CD14-positive monocyte (primary cell): ENCODE measurements around the gene CRNN. TPM values are rescaled to one million over a fixed set of nuclear protein-coding genes. Genes with fewer than 3 reads are reported as not detected.

ENCODE experiments used
- DNase-seq, 3 donors: peaks; one replicate each; pipeline ENCODE4 v3.0.0-alpha.2; 2011 to 2022
- H2AFZ ChIP-seq: 2 replicates; pipeline ENCODE4 v1.6.0; 2012; ENCODE audit warnings: mild to moderate bottlenecking, low read depth, low read length, inconsistent platforms; ENCODE audit not compliant: insufficient read depth, poor library complexity, severe bottlenecking
- H3K27ac ChIP-seq, 2 donors: 1 replicate in 1 of 2; 2 replicates in 1 of 2; pipeline ENCODE4 v1.5.1; 2012 to 2013; ENCODE audit warnings: low read length in 2 of 2, control low read depth in 1 of 2, inconsistent platforms in 1 of 2, low read depth in 1 of 2, mild to moderate bottlenecking in 1 of 2
- H3K27me3 ChIP-seq, 2 donors: one replicate each; pipeline versions ENCODE4 v1.6.0 to v1.6.1; 2011 to 2013; ENCODE audit warnings: low read length in 2 of 2; ENCODE audit not compliant: control insufficient read depth in 2 of 2, insufficient read depth in 2 of 2
- H3K36me3 ChIP-seq, 2 donors: replicated peaks in 1 of 2; 1 replicate in 1 of 2; 2 replicates in 1 of 2; pipeline versions ENCODE4 v1.5.1 to v1.6.1; 2012 to 2013; ENCODE audit warnings: low read length in 2 of 2, control low read depth in 1 of 2, inconsistent platforms in 1 of 2, mild to moderate bottlenecking in 1 of 2; ENCODE audit not compliant: insufficient read depth in 2 of 2, control insufficient read depth in 1 of 2
- H3K4me1 ChIP-seq, 2 donors: 1 replicate in 1 of 2; 2 replicates in 1 of 2; pipeline versions ENCODE4 v1.5.1 to v1.6.1; 2012 to 2013; ENCODE audit warnings: low read length in 2 of 2, control low read depth in 1 of 2, inconsistent platforms in 1 of 2, mild to moderate bottlenecking in 1 of 2, moderate library complexity in 1 of 2; ENCODE audit not compliant: insufficient read depth in 2 of 2, control insufficient read depth in 1 of 2
- H3K4me2 ChIP-seq: replicated peaks from 2 replicates; pipeline ENCODE3; 2012; ENCODE audit warnings: low read length, moderate library complexity, mild to moderate bottlenecking; ENCODE audit not compliant: poor library complexity, severe bottlenecking; ENCODE audit errors: extremely low read depth
- H3K4me3 ChIP-seq, 3 experiments: fragments of 200-600 bp in 1 of 3; sonication (generic) in 1 of 3; replicated peaks in 1 of 3; 1 replicate in 2 of 3; 2 replicates in 1 of 3; pipeline ENCODE4 v1.5.1; 2011 to 2013; ENCODE audit warnings: low read length in 3 of 3, mild to moderate bottlenecking in 3 of 3, control low read depth in 2 of 3, low read depth in 2 of 3, inconsistent platforms in 1 of 3, moderate library complexity in 1 of 3
- H3K79me2 ChIP-seq: 2 replicates; pipeline ENCODE4 v1.6.0; 2012; ENCODE audit warnings: mild to moderate bottlenecking, control low read depth, inconsistent platforms, low read length, moderate library complexity; ENCODE audit not compliant: insufficient read depth
- H3K9ac ChIP-seq: 2 replicates; pipeline ENCODE4 v1.6.0; 2017; ENCODE audit warnings: low read length, mild to moderate bottlenecking; ENCODE audit not compliant: insufficient read depth, poor library complexity, severe bottlenecking
- H3K9me3 ChIP-seq, 2 donors: replicated peaks in 1 of 2; 1 replicate in 1 of 2; 2 replicates in 1 of 2; pipeline versions ENCODE4 v1.5.1 to v1.6.1; 2012 to 2013; ENCODE audit warnings: low read length in 2 of 2, control low read depth in 1 of 2; ENCODE audit not compliant: control insufficient read depth in 1 of 2, insufficient read depth in 1 of 2
- H4K20me1 ChIP-seq: 2 replicates; pipeline ENCODE4 v1.6.0; 2012; ENCODE audit warnings: mild to moderate bottlenecking, low read length, control low read depth, moderate library complexity; ENCODE audit not compliant: insufficient read depth
- H3K27ac Mint-ChIP-seq, 7 donors: one replicate each; pipeline ENCODE4 v1.8.0; 2020; ENCODE audit warnings: mild to moderate bottlenecking in 7 of 7, mixed read lengths in 7 of 7, moderate library complexity in 6 of 7, inconsistent platforms in 2 of 7
- H3K27me3 Mint-ChIP-seq, 3 donors: one replicate each; pipeline ENCODE4 v1.8.0; 2021 to 2022; ENCODE audit warnings: low read depth in 3 of 3, mild to moderate bottlenecking in 3 of 3, mixed read lengths in 3 of 3, moderate library complexity in 3 of 3, inconsistent platforms in 1 of 3
- H3K36me3 Mint-ChIP-seq, 2 donors: one replicate each; pipeline ENCODE4 v1.8.0; 2020; ENCODE audit warnings: mixed read lengths in 2 of 2, inconsistent platforms in 1 of 2, mild to moderate bottlenecking in 1 of 2
- H3K4me1 Mint-ChIP-seq: one replicate; pipeline ENCODE4 v1.8.0; 2020; ENCODE audit warnings: mild to moderate bottlenecking, mixed read lengths
- H3K4me3 Mint-ChIP-seq, 2 donors: one replicate each; pipeline ENCODE4 v1.8.0; 2020; ENCODE audit warnings: mild to moderate bottlenecking in 2 of 2, mixed read lengths in 2 of 2, moderate library complexity in 1 of 2
- H3K9me3 Mint-ChIP-seq, 7 donors: one replicate each; pipeline ENCODE4 v1.8.0; 2020 to 2022; ENCODE audit warnings: mixed read lengths in 7 of 7, mild to moderate bottlenecking in 6 of 7, moderate library complexity in 6 of 7, inconsistent platforms in 2 of 7
- WGBS: methylation state at CpG from one replicate; pipeline ENCODE4 v1.1.5; 2013; ENCODE audit warnings: missing lambda C conversion rate; ENCODE audit not compliant: insufficient coverage; 5-methylcytosine and 5-hydroxymethylcytosine counted together
- intact Hi-C, 2 donors: fragments of 100-400 bp; cut with micrococcal nuclease; formaldehyde crosslinking; loops; one replicate each; pipeline versions ENCODE4 v1.15.0 to v1.15.1; 2023
- polyA plus RNA-seq, 3 donors: library from polyadenylated mRNA; depleted of rRNA in 1 of 3; unstranded in 2 of 3; stranded (reverse) in 1 of 3; fragments of 300-500 nt in 2 of 3; fragments of >200 nt in 1 of 3; fragmentation: Illumina TruSeq in 2 of 3; gene quantifications; 1 replicate in 2 of 3; 2 replicates in 1 of 3; pipeline ENCODE4 v1.2.3, GENCODE V29; 2012 to 2021
- TF ChIP-seq, protein P1 (sequence below): fragments of 200-600 bp; IDR thresholded peaks from one replicate; pipeline ENCODE4 v1.8.0; 2022; ENCODE audit warnings: antibody characterized with exemption, mild to moderate bottlenecking

The CRNN gene
- polyA plus RNA-seq, 3 donors: not detected

DNA sequence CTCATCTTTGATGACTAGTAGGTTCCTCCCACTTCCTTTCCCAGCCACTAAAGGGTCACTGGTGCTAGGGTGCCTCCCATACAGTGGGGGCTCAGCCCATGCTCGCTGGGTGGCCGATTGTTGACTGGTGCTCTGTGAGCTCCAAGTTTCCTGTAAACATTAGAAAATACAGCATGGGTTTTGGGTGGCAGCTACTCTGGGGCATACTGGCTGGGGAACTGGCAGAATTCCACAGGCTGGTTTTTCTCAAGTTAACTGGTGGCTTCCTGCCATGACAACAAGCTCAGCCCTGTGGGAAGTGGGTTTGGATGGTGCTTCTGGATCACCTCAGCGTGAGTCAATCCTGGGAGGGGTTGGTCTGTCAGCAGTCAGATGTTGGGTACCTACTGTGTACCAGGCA lies 28.7 kb upstream of the CRNN start:
- 17% methylated on average over 2 of the region's 3 CpGs for WGBS
- Histone ChIP-seq H3K9ac (no peak overlapping the region), H3K27ac (no peak overlapping the region), H3K36me3 (no peaks in the 10 kb centered on the region), H2AFZ (no peak overlapping the region), H3K27me3 (peaks cover 0 to 3% of the 10 kb centered on the region in 2 donors), H3K4me2 (no peak overlapping the region), H3K4me3 (no peak overlapping the region), H4K20me1 (no peaks in the 10 kb centered on the region), H3K79me2 (no peaks in the 10 kb centered on the region), H3K4me1 (peaks cover 0 to 3% of the 10 kb centered on the region in 2 donors), H3K9me3 (no peaks in the 10 kb centered on the region)
- no peaks in the 10 kb centered on the region for H3K9me3 Mint-ChIP-seq
- TF ChIP-seq, protein P1, sequence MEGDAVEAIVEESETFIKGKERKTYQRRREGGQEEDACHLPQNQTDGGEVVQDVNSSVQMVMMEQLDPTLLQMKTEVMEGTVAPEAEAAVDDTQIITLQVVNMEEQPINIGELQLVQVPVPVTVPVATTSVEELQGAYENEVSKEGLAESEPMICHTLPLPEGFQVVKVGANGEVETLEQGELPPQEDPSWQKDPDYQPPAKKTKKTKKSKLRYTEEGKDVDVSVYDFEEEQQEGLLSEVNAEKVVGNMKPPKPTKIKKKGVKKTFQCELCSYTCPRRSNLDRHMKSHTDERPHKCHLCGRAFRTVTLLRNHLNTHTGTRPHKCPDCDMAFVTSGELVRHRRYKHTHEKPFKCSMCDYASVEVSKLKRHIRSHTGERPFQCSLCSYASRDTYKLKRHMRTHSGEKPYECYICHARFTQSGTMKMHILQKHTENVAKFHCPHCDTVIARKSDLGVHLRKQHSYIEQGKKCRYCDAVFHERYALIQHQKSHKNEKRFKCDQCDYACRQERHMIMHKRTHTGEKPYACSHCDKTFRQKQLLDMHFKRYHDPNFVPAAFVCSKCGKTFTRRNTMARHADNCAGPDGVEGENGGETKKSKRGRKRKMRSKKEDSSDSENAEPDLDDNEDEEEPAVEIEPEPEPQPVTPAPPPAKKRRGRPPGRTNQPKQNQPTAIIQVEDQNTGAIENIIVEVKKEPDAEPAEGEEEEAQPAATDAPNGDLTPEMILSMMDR: no peak
- H3K4me1 Mint-ChIP-seq: peaks cover 2% of the 10 kb centered on the region
- H3K27me3 Mint-ChIP-seq: peaks cover 3 to 9% (median 8%) of the 10 kb centered on the region in 3 donors
- H3K4me3 Mint-ChIP-seq: no peak overlapping the region
- H3K36me3 Mint-ChIP-seq: no peaks in the 10 kb centered on the region
- DNase-seq: no peak
- intact Hi-C loops: loop anchor here in 1 of 2 donors (5.0 kb wide), 1 partner anchor 250 kb away; no protein-coding TSS in a partner anchor
- no peak overlapping the region for H3K27ac Mint-ChIP-seq

DNA sequence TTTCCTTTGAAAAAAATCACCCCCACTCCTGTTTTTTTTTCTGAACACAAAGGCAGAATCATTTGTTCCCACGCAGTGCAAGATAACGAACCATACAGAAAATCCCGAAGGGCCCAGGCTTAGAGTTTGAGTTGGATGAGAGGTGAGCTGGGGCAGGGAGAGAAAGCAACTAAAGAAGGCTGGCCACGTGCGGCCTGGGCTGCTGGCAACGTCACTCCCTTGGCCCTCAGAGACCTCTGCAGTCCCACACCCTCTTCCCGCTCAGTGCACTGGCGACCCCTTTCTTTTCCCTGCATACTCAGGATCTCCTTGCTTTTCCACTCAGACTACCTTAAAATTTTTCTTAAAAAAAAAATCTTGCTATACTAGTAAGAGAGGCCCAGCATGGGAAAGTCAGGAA lies 28.2 kb upstream of the CRNN start:
- no CpG with 5 or more reads among the region's 8 CpGs for WGBS

More for the DNA sequence above, 28.2 kb upstream of the CRNN start:
- Histone ChIP-seq H3K4me1 (peaks cover 0 to 3% of the 10 kb centered on the region in 2 donors), H3K4me2 (no peak overlapping the region), H3K9ac (no peak overlapping the region), H3K4me3 (no peak overlapping the region), H3K27me3 (peaks cover 0 to 2% of the 10 kb centered on the region in 2 donors), H3K9me3 (no peaks in the 10 kb centered on the region), H3K36me3 (no peaks in the 10 kb centered on the region), H3K27ac (no peak overlapping the region), H2AFZ (no peak overlapping the region), H4K20me1 (no peaks in the 10 kb centered on the region), H3K79me2 (no peaks in the 10 kb centered on the region)
- H3K4me3 Mint-ChIP-seq: no peak overlapping the region
- H3K9me3 Mint-ChIP-seq: no peaks in the 10 kb centered on the region
- H3K36me3 Mint-ChIP-seq: no peaks in the 10 kb centered on the region
- no peak overlapping the region for H3K27ac Mint-ChIP-seq
- peaks cover 5 to 13% (median 9%) of the 10 kb centered on the region in 3 donors for H3K27me3 Mint-ChIP-seq
- no peak for DNase-seq
- TF ChIP-seq, protein P1: no peak
- peaks cover 2% of the 10 kb centered on the region for H3K4me1 Mint-ChIP-seq
- intact Hi-C loops: loop anchor here in 1 of 2 donors (5.0 kb wide), 1 partner anchor 250 kb away; no protein-coding TSS in a partner anchor
